ENCODE measurements around the gene RAD51B.

Gene RAD51B

GRCh38 chr14:68551045-68551683, 731.6 kb downstream of the RAD51B start:
- no peak overlapping the region for H3K4me3 ChIP-seq (replicated peaks; ENCODE audit: low read depth, low read length)

GRCh38 chr14:68552075-68552474, 732.5 kb downstream of the RAD51B start:
- DNase-seq (ENCODE audit: extremely low read depth, insufficient read length): no peak
- H3K36me3 ChIP-seq (ENCODE audit: control insufficient read depth, insufficient read depth, low read length): no peaks in the 10 kb centered on the region
- H3K4me3 ChIP-seq (replicated peaks; ENCODE audit: low read depth, low read length): no peak overlapping the region
- H3K27me3 ChIP-seq (replicated peaks; ENCODE audit: control insufficient read depth, insufficient read depth, low read length): no peaks in the 10 kb centered on the region
- TF ChIP-seq CTCF (IDR thresholded peaks at IDR 0.05; ENCODE audit: insufficient read depth, low read length, poor library complexity, severe bottlenecking): no peak

More at GRCh38 chr14:68551045-68551683, 731.6 kb downstream of the RAD51B start:
- Histone ChIP-seq H3K27me3 (replicated peaks; ENCODE audit: control insufficient read depth, insufficient read depth, low read length) (no peaks in the 10 kb centered on the region), H3K36me3 (ENCODE audit: control insufficient read depth, insufficient read depth, low read length) (no peaks in the 10 kb centered on the region)
- no peak for DNase-seq (ENCODE audit: extremely low read depth, insufficient read length)
- no peak for TF ChIP-seq CTCF (IDR thresholded peaks at IDR 0.05; ENCODE audit: insufficient read depth, low read length, poor library complexity, severe bottlenecking)

GRCh38 chr14:68552602-68553001, 733.0 kb downstream of the RAD51B start:
- Histone ChIP-seq H3K4me3 (replicated peaks; ENCODE audit: low read depth, low read length) (no peak overlapping the region), H3K36me3 (ENCODE audit: control insufficient read depth, insufficient read depth, low read length) (no peaks in the 10 kb centered on the region), H3K27me3 (replicated peaks; ENCODE audit: control insufficient read depth, insufficient read depth, low read length) (no peaks in the 10 kb centered on the region)
- no peak for DNase-seq (ENCODE audit: extremely low read depth, insufficient read length)
- no peak for TF ChIP-seq CTCF (IDR thresholded peaks at IDR 0.05; ENCODE audit: insufficient read depth, low read length, poor library complexity, severe bottlenecking)

GRCh38 chr14:68553311-68553710, 733.7 kb downstream of the RAD51B start:
- no peaks in the 10 kb centered on the region for H3K36me3 ChIP-seq (ENCODE audit: control insufficient read depth, insufficient read depth, low read length)
- no peaks in the 10 kb centered on the region for H3K27me3 ChIP-seq (replicated peaks; ENCODE audit: control insufficient read depth, insufficient read depth, low read length)
- no peak overlapping the region for H3K4me3 ChIP-seq (replicated peaks; ENCODE audit: low read depth, low read length)
- DNase-seq (ENCODE audit: extremely low read depth, insufficient read length): no peak
- no peak for TF ChIP-seq CTCF (IDR thresholded peaks at IDR 0.05; ENCODE audit: insufficient read depth, low read length, poor library complexity, severe bottlenecking)

- no peak for TF ChIP-seq CTCF (IDR thresholded peaks at IDR 0.05; ENCODE audit: insufficient read depth, low read length, poor library complexity, severe bottlenecking)
- H3K4me3 ChIP-seq (replicated peaks; ENCODE audit: low read depth, low read length): no peak overlapping the region
- no peak for DNase-seq (ENCODE audit: extremely low read depth, insufficient read length)
Observed at GRCh38 chr14:68554231-68554630, 734.7 kb downstream of the RAD51B start.

GRCh38 chr14:68556253-68556652, 736.7 kb downstream of the RAD51B start:
- no peak for DNase-seq (ENCODE audit: extremely low read depth, insufficient read length)
- no peaks in the 10 kb centered on the region for H3K36me3 ChIP-seq (ENCODE audit: control insufficient read depth, insufficient read depth, low read length)
- no peaks in the 10 kb centered on the region for H3K27me3 ChIP-seq (replicated peaks; ENCODE audit: control insufficient read depth, insufficient read depth, low read length)

More at GRCh38 chr14:68554231-68554630, 734.7 kb downstream of the RAD51B start:
- Histone ChIP-seq H3K36me3 (ENCODE audit: control insufficient read depth, insufficient read depth, low read length) (no peaks in the 10 kb centered on the region), H3K27me3 (replicated peaks; ENCODE audit: control insufficient read depth, insufficient read depth, low read length) (no peaks in the 10 kb centered on the region)

More at GRCh38 chr14:68556253-68556652, 736.7 kb downstream of the RAD51B start:
- no peak for TF ChIP-seq CTCF (IDR thresholded peaks at IDR 0.05; ENCODE audit: insufficient read depth, low read length, poor library complexity, severe bottlenecking)
- no peak overlapping the region for H3K4me3 ChIP-seq (replicated peaks; ENCODE audit: low read depth, low read length)
